ENCODE results near the gene MORC1.

DNA sequence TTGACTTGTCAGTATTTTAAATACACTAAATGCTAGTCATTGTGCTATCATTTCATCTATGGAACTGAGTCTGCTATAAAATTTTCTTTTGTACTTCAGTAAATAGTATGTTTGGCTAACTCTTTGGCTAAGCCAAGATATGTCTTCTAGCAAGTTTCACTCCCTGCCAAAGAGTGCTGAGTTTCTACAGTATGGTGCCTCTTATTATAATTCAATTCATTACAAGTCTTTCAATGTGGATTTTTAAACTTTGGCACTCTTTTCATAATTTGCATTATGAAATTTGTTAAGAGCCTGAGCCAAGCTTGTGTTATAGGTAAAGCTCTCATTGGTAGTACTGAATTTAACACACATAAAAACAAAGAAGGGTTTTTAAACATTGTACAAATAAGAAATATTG lies 24.4 kb downstream of the MORC1 start:
- TF ChIP-seq, protein P1, sequence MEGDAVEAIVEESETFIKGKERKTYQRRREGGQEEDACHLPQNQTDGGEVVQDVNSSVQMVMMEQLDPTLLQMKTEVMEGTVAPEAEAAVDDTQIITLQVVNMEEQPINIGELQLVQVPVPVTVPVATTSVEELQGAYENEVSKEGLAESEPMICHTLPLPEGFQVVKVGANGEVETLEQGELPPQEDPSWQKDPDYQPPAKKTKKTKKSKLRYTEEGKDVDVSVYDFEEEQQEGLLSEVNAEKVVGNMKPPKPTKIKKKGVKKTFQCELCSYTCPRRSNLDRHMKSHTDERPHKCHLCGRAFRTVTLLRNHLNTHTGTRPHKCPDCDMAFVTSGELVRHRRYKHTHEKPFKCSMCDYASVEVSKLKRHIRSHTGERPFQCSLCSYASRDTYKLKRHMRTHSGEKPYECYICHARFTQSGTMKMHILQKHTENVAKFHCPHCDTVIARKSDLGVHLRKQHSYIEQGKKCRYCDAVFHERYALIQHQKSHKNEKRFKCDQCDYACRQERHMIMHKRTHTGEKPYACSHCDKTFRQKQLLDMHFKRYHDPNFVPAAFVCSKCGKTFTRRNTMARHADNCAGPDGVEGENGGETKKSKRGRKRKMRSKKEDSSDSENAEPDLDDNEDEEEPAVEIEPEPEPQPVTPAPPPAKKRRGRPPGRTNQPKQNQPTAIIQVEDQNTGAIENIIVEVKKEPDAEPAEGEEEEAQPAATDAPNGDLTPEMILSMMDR (IDR thresholded peaks at IDR 0.05), result no peak
- no peak for TF ChIP-seq ZFX (IDR thresholded peaks at IDR 0.05; ENCODE audit: borderline replicate concordance)

Measured in 22Rv1 (cell line).